Omental fat pad (tissue), 4 donors: ENCODE data around the gene SPAG5. TPM values are rescaled to one million over a fixed set of nuclear protein-coding genes. Genes with fewer than 3 reads are reported as not detected.

Experiments used
- ATAC-seq: fragments of 150-250 bp; one replicate; pipeline ENCODE4 v1.9.1; 2016; ENCODE audit warnings: mild to moderate bottlenecking, moderate library complexity; ENCODE audit not compliant: low FRiP score
- DNase-seq: peaks from one replicate; pipeline ENCODE4 v3.0.0-alpha.2; 2019; ENCODE audit warnings: low spot score
- total RNA-seq, 4 donors: library from RNA; depleted of rRNA; stranded (reverse); fragments of >200 nt; gene quantifications; one replicate each; pipeline ENCODE4 v1.1.0, GENCODE V29; 2016
- TF ChIP-seq, protein P1 (sequence below), 3 donors: fragments of 450-650 bp; IDR thresholded peaks; one replicate each; pipeline ENCODE4 v1.5.1; 2016 to 2017; ENCODE audit warnings: antibody characterized with exemption in 3 of 3, mild to moderate bottlenecking in 3 of 3, moderate library complexity in 2 of 3

Gene SPAG5
- total RNA-seq, 4 donors from 2014 or later: 0.50 to 12.0 (median 4.5) TPM

GRCh38 chr17:28618464-28618863, 19.6 kb upstream of the SPAG5 start:
- DNase-seq (no peak), ATAC-seq (no peak)
- TF ChIP-seq, protein P1, sequence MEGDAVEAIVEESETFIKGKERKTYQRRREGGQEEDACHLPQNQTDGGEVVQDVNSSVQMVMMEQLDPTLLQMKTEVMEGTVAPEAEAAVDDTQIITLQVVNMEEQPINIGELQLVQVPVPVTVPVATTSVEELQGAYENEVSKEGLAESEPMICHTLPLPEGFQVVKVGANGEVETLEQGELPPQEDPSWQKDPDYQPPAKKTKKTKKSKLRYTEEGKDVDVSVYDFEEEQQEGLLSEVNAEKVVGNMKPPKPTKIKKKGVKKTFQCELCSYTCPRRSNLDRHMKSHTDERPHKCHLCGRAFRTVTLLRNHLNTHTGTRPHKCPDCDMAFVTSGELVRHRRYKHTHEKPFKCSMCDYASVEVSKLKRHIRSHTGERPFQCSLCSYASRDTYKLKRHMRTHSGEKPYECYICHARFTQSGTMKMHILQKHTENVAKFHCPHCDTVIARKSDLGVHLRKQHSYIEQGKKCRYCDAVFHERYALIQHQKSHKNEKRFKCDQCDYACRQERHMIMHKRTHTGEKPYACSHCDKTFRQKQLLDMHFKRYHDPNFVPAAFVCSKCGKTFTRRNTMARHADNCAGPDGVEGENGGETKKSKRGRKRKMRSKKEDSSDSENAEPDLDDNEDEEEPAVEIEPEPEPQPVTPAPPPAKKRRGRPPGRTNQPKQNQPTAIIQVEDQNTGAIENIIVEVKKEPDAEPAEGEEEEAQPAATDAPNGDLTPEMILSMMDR (IDR thresholded peaks at IDR 0.05): no peak

GRCh38 chr17:28616281-28616680, 17.5 kb upstream of the SPAG5 start:
- TF ChIP-seq, protein P1 (IDR thresholded peaks at IDR 0.05): no peak
- no peak for DNase-seq
- ATAC-seq: no peak

- DNase-seq (no peak), ATAC-seq (no peak)
- TF ChIP-seq, protein P1 (IDR thresholded peaks at IDR 0.05): no peak
These were observed 16.6 kb upstream of the SPAG5 start for GRCh38 chr17:28615260-28615940.

GRCh38 chr17:28613931-28614381, 15.1 kb upstream of the SPAG5 start, which contains the start of gene RSKR:
Gene RSKR, minus strand, starts transcription at chr17:28614185. Its CDS starts 24 bp downstream, at chr17:28614161.
- TF ChIP-seq, protein P1 (IDR thresholded peaks at IDR 0.05): no peak
- ATAC-seq (no peak), DNase-seq (no peak)

DNA sequence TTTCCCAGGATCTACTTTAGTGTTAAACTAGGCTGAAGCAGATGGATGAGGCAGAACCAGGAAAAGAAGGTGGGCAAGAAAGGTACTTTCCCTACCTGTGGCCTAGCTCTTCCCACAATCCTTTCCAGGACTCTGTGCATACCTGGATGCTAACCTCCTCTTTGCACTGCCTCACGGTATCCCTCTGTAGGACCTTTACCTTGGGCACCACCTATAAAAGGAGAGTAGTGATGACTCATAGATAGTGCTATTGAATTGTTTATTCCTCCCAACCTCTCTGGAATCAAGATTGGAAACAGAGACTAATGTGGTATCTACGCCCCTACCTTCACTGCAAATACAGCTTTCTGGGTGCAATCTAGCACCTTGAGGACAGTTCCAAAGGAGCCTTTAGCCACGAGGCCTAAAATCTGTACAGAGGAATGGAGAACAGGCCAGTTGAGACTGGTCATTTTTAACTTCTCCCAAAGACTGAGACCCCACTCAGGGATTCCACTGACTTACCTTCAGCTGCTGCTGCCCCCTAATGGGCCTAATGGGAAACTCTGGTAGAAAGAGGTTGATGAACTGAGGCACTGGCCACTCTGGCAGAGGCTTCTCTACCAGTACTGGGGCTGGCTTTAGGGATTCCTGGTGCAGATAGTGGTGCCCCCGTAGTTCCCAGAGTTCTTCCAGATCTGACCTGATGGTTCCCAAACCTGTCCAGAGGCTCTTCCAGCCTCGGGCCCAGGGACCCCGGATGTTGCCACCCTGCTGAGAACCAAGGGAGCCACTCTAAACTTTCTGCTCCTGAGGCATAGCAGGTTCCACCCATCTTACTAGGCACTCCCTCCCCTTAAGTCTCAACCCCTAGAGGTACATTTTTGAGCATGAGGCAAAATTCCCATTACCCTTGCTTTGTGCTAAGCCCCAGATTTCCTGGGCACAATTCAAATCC, 14.4 kb upstream of the SPAG5 start:
- ATAC-seq (no peak), DNase-seq (no peak)
- TF ChIP-seq, protein P1 (IDR thresholded peaks at IDR 0.05): no peak

GRCh38 chr17:28612531-28612930, 13.7 kb upstream of the SPAG5 start:
- TF ChIP-seq, protein P1 (IDR thresholded peaks at IDR 0.05): no peak
- DNase-seq (no peak), ATAC-seq (no peak)
